HG03354 (cell line): ENCODE results near the gene CKAP2L.

ENCODE experiments used
- ATAC-seq: cut with Tn5 transposase; IDR thresholded peaks from one replicate; pipeline ENCODE4 v1.9.1; 2021; ENCODE audit warnings: mild to moderate bottlenecking; ENCODE audit not compliant: unreplicated experiment, poor library complexity, severe bottlenecking

Gene CKAP2L

DNA sequence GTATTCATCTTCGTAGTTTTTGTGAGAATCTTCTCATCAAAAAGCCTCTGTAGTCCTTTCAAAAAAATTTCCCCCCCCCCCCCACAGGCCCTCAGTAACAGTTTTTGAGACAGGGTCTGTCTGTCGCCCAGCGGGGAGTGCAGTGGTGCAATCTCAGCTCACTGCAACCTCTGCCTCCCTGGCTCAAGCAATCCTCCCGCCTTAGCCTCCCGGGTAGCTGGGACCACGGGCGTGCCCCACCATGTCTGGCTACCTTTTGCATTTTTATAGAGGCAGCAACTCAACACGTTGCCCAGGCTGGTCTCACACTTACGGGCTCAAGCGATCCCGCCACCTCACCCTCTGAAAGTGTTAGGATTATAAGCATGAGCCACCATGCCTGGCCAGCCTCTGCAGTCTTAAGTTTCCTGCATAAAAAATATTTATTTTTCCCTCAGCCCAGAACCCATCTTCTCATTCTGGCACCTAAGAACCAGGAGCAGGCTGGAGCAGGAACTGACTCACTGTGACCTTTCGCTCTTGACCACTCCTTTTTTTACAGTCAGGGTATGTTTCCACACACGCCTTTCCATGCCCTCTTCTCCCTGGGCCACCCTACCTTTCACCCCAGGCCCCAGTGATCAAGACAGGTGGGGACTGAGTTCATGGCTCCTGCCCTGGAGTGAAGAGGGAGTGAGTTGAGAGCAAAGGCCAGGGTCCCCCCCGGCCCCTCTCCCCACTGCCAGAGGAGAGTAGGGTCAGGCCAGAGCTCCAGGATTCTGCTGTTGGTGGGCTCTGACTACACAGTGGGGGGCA lies 76.1 kb downstream of the CKAP2L start:
- ATAC-seq, result no peak

DNA sequence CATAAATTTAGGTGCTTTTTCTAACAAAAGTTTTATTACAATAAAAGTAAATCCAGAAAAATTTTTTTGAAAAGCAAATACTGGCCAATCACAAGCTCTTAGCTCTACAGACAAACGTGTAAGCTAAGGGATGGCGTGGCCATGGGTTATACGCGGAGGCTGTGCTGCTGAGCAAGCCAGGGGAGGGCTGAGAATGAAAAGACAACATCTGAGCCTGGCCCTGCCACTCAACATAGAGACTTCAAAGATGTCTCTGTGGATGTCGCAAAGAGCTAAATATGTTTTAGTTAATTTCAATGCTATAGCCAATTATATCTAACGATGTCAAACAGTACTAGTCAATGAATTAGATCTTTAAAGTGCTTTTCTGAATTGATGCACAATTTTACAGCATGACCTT lies 76.9 kb downstream of the CKAP2L start:
- no peak for ATAC-seq
